ENCODE measurements around the gene TFEC.
"Not testable (repeated sequence)": the region's sequence is repeated elsewhere in the genome, so short reads cannot be mapped to it uniquely, and the experiment has no call there.

The TFEC gene, protein sequence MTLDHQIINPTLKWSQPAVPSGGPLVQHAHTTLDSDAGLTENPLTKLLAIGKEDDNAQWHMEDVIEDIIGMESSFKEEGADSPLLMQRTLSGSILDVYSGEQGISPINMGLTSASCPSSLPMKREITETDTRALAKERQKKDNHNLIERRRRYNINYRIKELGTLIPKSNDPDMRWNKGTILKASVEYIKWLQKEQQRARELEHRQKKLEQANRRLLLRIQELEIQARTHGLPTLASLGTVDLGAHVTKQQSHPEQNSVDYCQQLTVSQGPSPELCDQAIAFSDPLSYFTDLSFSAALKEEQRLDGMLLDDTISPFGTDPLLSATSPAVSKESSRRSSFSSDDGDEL

GRCh38 chr7:116030651-116031276 lies at the start of gene TFEC:
Gene TFEC (minus strand): TSS chr7:116030763. CDS start chr7:115984441, 46,322 bp downstream.
- DNase-seq = no peak

GRCh38 chr7:116075351-116076145 lies 45.0 kb upstream of the TFEC start:
- DNase-seq = no peak

GRCh38 chr7:116071629-116072028 lies 41.1 kb upstream of the TFEC start:
- DNase-seq = no peak

DNA sequence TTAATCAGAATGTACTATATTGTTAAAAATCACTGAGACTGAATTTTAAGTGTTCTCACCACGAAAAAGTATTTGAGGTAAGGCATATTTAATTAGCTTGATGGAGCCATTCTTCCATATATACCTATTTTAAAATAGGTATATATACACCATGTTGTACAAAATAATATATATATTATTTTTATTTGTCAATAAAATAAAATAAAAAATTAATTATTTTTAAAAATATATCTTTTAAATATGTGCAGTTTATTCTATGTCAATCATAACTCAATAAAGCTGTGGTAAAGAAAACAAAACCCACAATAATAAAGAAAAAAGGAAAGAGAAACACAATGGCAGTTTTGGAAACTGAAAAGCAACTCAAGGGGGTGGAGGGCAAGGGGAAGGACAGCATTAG lies 33.6 kb upstream of the TFEC start:
- DNase-seq = no peak

- no peak for DNase-seq
Observed at GRCh38 chr7:116062666-116063065, 32.1 kb upstream of the TFEC start.

DNA sequence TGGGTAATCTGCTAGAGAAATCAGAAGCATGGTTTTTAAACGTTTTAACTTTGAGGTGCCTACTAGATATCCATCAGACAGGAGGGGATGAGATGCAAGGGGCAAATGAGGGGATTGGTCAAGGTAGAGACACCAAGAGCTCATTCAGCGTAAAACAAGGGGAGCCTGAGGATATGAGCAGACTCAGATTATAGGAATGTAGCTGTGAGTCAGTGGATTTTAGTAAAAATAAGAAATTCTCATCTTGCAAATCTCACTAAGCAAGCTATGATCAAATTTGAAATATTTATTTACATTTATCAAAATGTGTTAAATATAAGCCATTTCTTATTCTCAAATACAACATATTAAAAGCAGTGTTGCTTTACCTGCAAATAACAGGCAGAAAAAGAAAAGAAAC lies 21.4 kb upstream of the TFEC start:
- DNase-seq = no peak

DNA sequence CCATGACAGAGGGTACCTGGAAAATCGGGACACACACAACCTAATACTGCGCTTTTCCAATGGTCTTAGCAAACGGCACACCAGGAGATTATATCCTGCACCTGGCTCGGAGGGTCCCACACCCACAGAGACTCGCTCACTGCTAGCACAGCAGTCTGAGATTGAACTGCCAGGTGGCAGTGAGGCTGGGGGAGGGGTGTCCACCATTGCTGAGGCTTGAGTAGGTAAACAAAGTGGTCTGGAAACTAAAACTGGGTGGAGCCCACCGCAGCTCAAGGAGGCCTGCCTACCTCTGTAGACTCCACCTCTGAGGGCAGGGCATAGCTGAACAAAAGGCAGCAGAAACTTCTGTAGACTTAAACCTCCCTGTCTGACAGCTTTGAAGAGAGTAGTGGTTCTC lies 16.7 kb upstream of the TFEC start:
- not testable (repeated sequence) for DNase-seq

GRCh38 chr7:116045532-116045931 lies 15.0 kb upstream of the TFEC start:
- no peak for DNase-seq

DNA sequence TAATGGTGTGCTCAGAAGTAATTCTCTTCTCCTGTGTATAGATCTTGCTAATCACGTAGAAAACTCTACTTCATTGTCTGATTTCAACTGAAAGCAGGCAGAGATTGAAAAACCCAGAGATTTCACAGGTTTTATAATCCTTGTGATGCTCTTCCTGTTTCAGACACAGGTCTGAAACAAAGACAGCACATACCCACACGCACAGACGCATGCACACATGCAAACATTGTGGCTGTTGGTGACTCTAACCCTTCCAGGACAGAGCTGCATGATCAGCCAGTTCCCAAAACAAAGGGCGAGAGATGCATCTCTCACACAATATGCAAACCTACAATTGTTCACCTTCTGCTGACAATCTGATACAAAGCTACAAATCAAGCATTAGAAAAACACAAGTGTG lies 11.1 kb upstream of the TFEC start:
- DNase-seq = no peak

DNA sequence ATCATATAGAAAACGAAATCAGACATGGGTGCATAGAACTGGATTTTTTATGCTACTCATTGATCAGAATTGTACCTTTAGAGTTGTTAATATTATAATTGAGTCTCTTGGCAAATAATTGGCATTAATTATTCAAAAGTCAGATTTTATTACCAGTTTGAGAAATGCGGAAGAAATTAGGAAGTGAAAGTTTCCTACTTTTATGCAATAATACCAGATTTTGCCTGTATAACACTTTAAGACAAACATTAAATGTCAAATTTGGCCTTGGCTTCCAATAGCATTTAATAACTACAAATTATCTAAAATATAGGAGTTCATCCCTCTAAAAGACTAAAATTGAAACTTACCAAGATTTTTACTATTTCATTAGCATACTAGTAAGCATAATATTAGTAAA lies 6.8 kb upstream of the TFEC start:
- DNase-seq = no peak

- no peak for DNase-seq
Observed at GRCh38 chr7:116034411-116034810, 3.8 kb upstream of the TFEC start.

GRCh38 chr7:116032886-116033285 lies 2.3 kb upstream of the TFEC start:
- DNase-seq = no peak

- DNase-seq = no peak
Observed at GRCh38 chr7:116028787-116029186, 1.8 kb downstream of the TFEC start.

GRCh38 chr7:116027786-116028185 lies 2.8 kb downstream of the TFEC start:
- DNase-seq = no peak

DNA sequence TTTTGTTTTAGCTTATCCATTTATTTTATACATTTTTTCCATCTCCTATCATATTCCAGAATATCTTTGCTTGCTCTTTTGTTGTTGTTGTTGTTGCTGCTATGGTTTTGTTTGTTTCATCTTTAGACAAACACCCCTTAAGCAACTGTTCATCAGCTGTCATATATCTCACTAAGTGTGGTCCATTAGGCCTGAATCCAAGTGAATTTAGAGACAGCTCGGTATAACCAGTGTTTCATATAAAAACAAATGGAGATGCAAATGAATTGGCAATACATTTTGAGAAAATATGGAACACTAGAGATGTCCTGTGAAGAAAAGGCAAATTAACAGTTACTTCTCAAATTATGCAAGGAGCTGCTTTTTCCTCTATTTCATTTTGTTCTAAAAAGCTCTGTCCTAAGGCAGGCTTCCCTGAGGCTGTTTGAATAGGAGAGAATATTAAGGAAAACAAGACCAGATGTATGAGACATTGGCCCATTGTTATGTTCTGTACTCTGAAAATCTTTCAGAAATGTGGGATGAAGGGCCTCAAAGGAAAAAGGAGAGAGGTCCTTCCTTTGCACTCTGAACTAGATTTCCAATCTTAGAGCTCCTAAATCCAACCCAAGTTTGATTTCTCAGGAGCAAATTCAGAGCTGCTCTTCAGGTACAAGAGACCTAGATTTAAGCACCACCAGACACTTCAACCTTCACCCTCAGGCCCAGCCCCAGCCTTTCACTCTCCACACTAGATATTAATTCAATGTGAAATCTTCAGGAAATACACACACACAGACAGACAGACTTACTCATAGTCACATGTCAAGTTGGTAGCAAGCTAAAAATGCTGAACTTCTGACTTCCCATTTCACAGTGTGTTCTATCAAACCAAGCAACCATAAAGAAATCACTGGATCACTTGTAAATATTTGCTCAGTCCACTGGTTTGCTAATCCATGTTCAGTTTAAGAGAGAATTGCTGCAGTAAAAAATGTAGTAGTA lies 5.4 kb downstream of the TFEC start:
- DNase-seq = no peak

GRCh38 chr7:116021237-116021636 lies 9.3 kb downstream of the TFEC start:
- DNase-seq = no peak

DNA sequence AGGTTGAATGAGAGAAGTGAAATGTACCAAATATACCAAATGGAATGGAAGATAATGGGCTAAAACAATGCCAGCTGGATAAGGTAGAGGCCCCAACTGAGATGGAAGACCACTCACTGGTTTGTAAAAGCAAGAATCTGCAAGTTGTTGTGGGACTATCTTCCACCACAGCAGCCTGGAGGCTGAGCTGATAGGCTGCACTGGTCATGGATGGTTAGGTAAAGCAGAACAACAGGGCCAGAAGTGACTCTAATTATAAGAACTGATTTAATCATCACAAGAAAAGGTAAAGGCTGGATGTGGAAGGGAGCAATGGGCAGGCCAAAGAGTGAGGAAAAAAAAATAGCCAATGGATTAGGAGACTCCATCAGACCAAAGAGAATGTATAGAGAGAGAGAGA lies 11.8 kb downstream of the TFEC start:
- DNase-seq = no peak

DNA sequence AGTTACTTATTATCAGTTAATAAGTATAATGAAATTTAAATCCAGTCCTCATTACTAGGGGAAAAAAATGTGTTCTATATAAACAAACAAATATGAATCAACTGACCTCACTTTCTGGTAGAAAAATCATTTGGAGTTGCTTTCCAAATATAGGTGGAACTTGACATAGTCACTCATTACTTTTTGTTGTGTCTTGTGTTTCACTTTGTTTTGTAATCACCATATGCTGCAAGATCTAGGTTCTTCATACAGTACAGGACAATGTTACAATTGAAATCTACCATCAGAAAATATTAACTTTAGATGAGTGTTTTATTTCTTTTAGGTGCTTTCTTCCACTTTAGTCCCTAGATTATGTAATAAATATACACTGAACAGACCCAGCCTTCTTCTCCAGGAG lies 16.9 kb downstream of the TFEC start:
- DNase-seq = no peak

DNA sequence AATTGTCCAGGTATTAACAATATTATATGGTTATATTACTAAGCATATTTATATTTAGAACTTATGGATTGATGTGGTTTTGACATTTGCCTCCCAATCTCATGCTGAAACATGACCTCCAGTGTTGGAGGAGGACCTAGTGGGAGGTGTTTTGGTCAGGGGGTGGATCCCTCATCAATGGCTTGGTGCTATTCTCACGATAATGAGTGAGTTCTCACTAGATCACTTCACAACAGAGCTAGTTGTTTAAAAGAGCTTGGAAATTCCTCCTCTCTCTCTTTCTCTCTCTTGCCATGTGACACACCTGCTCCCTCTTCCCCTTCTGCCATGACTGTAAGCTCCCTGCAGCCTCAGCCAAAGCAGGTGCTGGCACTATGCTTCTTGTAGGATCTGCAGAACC lies 19.0 kb downstream of the TFEC start:
- no peak for DNase-seq

DNA sequence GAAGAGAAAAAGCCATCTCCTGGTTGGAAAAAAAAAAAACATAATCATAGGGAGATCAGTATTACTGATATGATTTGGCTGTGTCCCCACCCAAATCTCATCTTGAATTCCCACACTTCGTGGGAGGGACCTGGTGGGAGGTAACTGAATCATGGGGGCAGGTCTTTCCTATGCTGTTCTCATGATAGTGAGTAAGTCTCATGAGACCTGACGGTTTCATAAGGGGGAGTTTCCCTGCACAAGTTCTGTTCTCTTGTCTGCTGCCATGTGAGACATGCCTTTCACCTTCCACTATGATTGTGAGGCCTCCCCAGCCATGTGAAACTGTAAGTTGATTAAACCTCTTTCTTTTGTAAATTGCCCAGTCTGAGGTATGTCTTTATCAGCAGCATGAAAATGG lies 25.8 kb downstream of the TFEC start:
- DNase-seq = not testable (repeated sequence)

DNA sequence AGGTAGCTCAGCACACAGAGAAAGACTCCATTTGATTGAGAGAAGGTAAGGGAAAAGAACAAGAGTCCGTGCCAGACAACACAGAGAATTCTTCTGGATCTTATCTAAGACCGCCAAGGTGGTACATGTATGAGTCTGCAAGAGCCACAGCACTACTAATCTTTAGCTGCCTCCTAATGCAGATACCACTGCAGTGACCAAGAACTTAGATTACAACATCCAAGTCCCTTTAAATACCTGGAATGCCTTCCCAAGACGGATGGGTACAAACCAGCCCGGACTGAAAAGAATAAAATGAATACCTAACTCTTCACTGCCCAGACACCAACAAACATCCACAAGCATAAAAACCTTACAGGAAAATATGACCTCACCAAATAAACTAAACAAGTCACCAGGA lies 33.3 kb downstream of the TFEC start:
- no peak for DNase-seq

DNA sequence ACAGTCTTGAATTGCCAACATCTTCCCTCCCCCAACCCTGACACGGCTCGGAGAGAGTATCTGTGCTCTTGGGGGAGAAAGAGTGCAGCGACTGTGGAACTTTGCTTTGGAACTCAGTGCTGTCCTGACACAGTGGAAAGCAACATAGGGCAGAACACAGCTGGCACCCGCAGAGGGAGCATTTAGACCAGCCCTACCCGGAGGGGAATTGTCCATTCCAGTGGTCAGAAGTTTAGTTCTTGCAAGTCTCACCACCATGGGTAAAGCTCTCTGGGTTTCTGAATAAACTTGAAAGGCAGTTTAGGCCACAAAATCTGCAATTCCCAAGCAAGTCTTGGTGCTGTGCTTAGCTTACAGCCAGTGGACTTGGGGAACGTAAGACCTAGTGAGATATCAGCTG lies 34.9 kb downstream of the TFEC start:
- no peak for DNase-seq

- no peak for DNase-seq
Observed at GRCh38 chr7:115988401-115988800, 42.2 kb downstream of the TFEC start.
